Liver (tissue), 3 donors: ENCODE data around the gene CDKL1.

ENCODE experiments used
- ATF3 ChIP-seq: IDR thresholded peaks from 2 replicates; pipeline ENCODE4 v1.6.1; 2016; ENCODE audit warnings: antibody characterized with exemption
- CTCF ChIP-seq: fragments of 150-350 bp; IDR thresholded peaks from 2 replicates; pipeline ENCODE4 v1.5.1; 2017; ENCODE audit warnings: improper control_type of control experiment, low read depth, low read length; ENCODE audit not compliant: missing input control
- EGR1 ChIP-seq, 2 donors: IDR thresholded peaks; 2 replicates each; pipeline ENCODE4 v1.6.1; 2016 to 2018; ENCODE audit warnings: antibody characterized with exemption in 2 of 2, low read depth in 2 of 2
- FOXA2 ChIP-seq: IDR thresholded peaks from 2 replicates; pipeline ENCODE4 v1.6.1; 2016; ENCODE audit warnings: antibody characterized with exemption
- GABPA ChIP-seq, 2 donors: IDR thresholded peaks in 1 of 2; conservative IDR thresholded peaks in 1 of 2; 2 replicates each; pipeline ENCODE4 v1.6.1; 2016; ENCODE audit warnings: antibody characterized with exemption in 2 of 2, mild to moderate bottlenecking in 1 of 2, moderate library complexity in 1 of 2
- HNF4A ChIP-seq, 2 donors: conservative IDR thresholded peaks; 2 replicates each; pipeline ENCODE4 v1.6.1; 2016; ENCODE audit warnings: antibody characterized with exemption in 2 of 2, mild to moderate bottlenecking in 2 of 2
- HNF4G ChIP-seq: IDR thresholded peaks from 2 replicates; pipeline ENCODE4 v1.6.1; 2016; ENCODE audit warnings: antibody characterized with exemption
- JUND ChIP-seq, 2 donors: IDR thresholded peaks; 2 replicates each; pipeline ENCODE4 v1.6.1; 2016; ENCODE audit warnings: antibody characterized with exemption in 2 of 2
- RAD21 ChIP-seq, 2 donors: IDR thresholded peaks; 2 replicates each; pipeline ENCODE4 v1.6.1; 2016; ENCODE audit warnings: antibody characterized with exemption in 2 of 2, mild to moderate bottlenecking in 2 of 2
- REST ChIP-seq: IDR thresholded peaks from 2 replicates; pipeline ENCODE4 v1.6.1; 2016; ENCODE audit warnings: antibody characterized with exemption, mild to moderate bottlenecking
- RXRA ChIP-seq, 2 donors: IDR thresholded peaks; 2 replicates each; pipeline ENCODE4 v1.6.1; 2017 to 2018; ENCODE audit warnings: antibody characterized with exemption in 2 of 2, mild to moderate bottlenecking in 1 of 2
- TAF1 ChIP-seq: conservative IDR thresholded peaks from 2 replicates; pipeline ENCODE4 v1.6.1; 2016; ENCODE audit warnings: antibody characterized with exemption, mild to moderate bottlenecking
- YY1 ChIP-seq: IDR thresholded peaks from 2 replicates; pipeline ENCODE4 v1.6.1; 2016; ENCODE audit warnings: antibody characterized with exemption, mild to moderate bottlenecking
- TF ChIP-seq, protein P1 (sequence below): IDR thresholded peaks from 2 replicates; pipeline ENCODE4 v1.6.1; 2016; ENCODE audit warnings: antibody characterized with exemption
- donor health status: healthy.
- donor health status: healthy.

DNA sequence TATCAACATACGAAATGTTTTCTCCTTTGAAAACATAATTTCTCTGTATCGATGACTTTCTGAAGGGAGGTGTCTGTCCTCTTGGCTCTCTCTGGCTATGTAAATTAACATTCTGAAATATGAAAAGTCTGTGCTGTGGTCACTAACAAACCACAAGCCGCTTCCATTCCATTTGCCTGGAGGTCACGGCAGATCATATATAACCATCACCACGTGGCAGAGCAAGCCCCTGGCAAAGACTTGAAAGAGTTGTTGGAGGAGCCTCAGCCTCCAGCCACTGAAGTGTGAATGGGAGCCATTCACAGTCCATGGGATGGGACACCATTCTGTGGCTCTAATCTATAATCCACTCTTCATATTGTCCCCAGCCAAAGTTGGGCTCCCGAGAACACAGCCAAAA is 39.6 kb downstream of the CDKL1 start:
- TF ChIP-seq CTCF (no peak), YY1 (no peak), FOXA2 (no peak), EGR1 (IDR thresholded peaks at IDR 0.05; ENCODE audit: low read depth in 2 of 2) (no peak), TAF1 (no peak), REST (no peak), ATF3 (no peak), HNF4A (conservative IDR thresholded peaks at IDR 0.05) (no peak), GABPA (IDR thresholded peaks at IDR 0.05 in 1 of 2, conservative IDR thresholded peaks at IDR 0.05 in 1 of 2) (no peak), JUND (IDR thresholded peaks at IDR 0.05) (no peak), HNF4G (no peak), RXRA (IDR thresholded peaks at IDR 0.05) (no peak), RAD21 (IDR thresholded peaks at IDR 0.05) (no peak)
- TF ChIP-seq, protein P1, sequence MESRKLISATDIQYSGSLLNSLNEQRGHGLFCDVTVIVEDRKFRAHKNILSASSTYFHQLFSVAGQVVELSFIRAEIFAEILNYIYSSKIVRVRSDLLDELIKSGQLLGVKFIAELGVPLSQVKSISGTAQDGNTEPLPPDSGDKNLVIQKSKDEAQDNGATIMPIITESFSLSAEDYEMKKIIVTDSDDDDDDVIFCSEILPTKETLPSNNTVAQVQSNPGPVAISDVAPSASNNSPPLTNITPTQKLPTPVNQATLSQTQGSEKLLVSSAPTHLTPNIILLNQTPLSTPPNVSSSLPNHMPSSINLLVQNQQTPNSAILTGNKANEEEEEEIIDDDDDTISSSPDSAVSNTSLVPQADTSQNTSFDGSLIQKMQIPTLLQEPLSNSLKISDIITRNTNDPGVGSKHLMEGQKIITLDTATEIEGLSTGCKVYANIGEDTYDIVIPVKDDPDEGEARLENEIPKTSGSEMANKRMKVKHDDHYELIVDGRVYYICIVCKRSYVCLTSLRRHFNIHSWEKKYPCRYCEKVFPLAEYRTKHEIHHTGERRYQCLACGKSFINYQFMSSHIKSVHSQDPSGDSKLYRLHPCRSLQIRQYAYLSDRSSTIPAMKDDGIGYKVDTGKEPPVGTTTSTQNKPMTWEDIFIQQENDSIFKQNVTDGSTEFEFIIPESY: no peak
